ENCODE data around the gene PGF. TPM values are rescaled to one million over a fixed set of nuclear protein-coding genes. Genes with fewer than 3 reads are reported as not detected.

Gene PGF
- total RNA-seq, 3 donors from 2014 or later = 0.96 to 3.1 (median 2.3) TPM

- H3K9me3 ChIP-seq = no peaks in the 10 kb centered on the region
- DNase-seq (no peak), ATAC-seq (no peak)
- no peak for TF ChIP-seq CTCF (IDR thresholded peaks at IDR 0.05)
- no peaks in the 10 kb centered on the region for H3K4me1 ChIP-seq (ENCODE audit: low read depth)
- H3K36me3 ChIP-seq (ENCODE audit: low read depth) = peaks cover 41% of the 10 kb centered on the region
- intact Hi-C loops (cut with DNase I, micrococcal nuclease) = no loop called here
- H3K4me3 ChIP-seq = no peak overlapping the region
Measured at GRCh38 chr14:74897642-74898041, 57.8 kb downstream of the PGF start.

GRCh38 chr14:74896400-74896799 is 59.0 kb downstream of the PGF start:
- no peaks in the 10 kb centered on the region for H3K4me1 ChIP-seq (ENCODE audit: low read depth)
- no peak for ATAC-seq
- peaks cover 37% of the 10 kb centered on the region for H3K36me3 ChIP-seq (ENCODE audit: low read depth)
- TF ChIP-seq CTCF (IDR thresholded peaks at IDR 0.05) = no peak
- H3K9me3 ChIP-seq = no peaks in the 10 kb centered on the region
- DNase-seq = no peak
- no peak overlapping the region for H3K4me3 ChIP-seq
- intact Hi-C loops (cut with DNase I, micrococcal nuclease) = no loop called here

- DNase-seq (no peak), ATAC-seq (peak; percentile 31)
- Histone ChIP-seq H3K36me3 (ENCODE audit: low read depth) (peaks cover 33% of the 10 kb centered on the region), H3K9me3 (no peaks in the 10 kb centered on the region), H3K4me1 (ENCODE audit: low read depth) (no peaks in the 10 kb centered on the region), H3K4me3 (no peak overlapping the region)
- intact Hi-C loops (cut with DNase I, micrococcal nuclease) = no loop called here
- no peak for TF ChIP-seq CTCF (IDR thresholded peaks at IDR 0.05)
Measured at GRCh38 chr14:74893614-74894091, 61.7 kb downstream of the PGF start.

GRCh38 chr14:74892745-74893144 is 62.7 kb downstream of the PGF start:
- no peak for TF ChIP-seq CTCF (IDR thresholded peaks at IDR 0.05)
- intact Hi-C loops (cut with DNase I, micrococcal nuclease) = no loop called here
- no peak for DNase-seq
- no peak for ATAC-seq
- peaks cover 30% of the 10 kb centered on the region for H3K36me3 ChIP-seq (ENCODE audit: low read depth)
- H3K4me3 ChIP-seq = no peak overlapping the region
- H3K4me1 ChIP-seq (ENCODE audit: low read depth) = peaks cover 8% of the 10 kb centered on the region
- H3K9me3 ChIP-seq = no peaks in the 10 kb centered on the region

- peaks cover 12% of the 10 kb centered on the region for H3K4me1 ChIP-seq (ENCODE audit: low read depth)
- H3K9me3 ChIP-seq = no peaks in the 10 kb centered on the region
- peaks cover 30% of the 10 kb centered on the region for H3K36me3 ChIP-seq (ENCODE audit: low read depth)
- H3K4me3 ChIP-seq = no peak overlapping the region
- DNase-seq (no peak), ATAC-seq (no peak)
- no peak for TF ChIP-seq CTCF (IDR thresholded peaks at IDR 0.05)
- intact Hi-C loops (cut with DNase I, micrococcal nuclease) = no loop called here
Measured at GRCh38 chr14:74891870-74892269, 63.5 kb downstream of the PGF start.

Other genes starting within 250 kb of the PGF start
- 10 to 100 TPM; 39.9 to 60.1 (median 42.2) TPM for gene AREL1, start 242.5 kb downstream of the PGF start, total RNA-seq
- 10 to 100 TPM; 31.7 to 46.5 (median 43.0) TPM for gene FCF1, start 242.5 kb downstream of the PGF start, total RNA-seq
- 10 to 100 TPM; 42.1 to 59.7 (median 48.9) TPM for gene YLPM1, start 192.3 kb downstream of the PGF start, total RNA-seq
- gene PROX2, start 79.5 kb downstream of the PGF start, total RNA-seq = under 1 TPM in 2 of 3 donors, not detected in 1; 0.07 to 0.09 TPM
- gene DLST, start 73.7 kb downstream of the PGF start, total RNA-seq = 100 to 1,000 TPM; 106 to 125 (median 121) TPM
- gene RPS6KL1, start 32.3 kb downstream of the PGF start, total RNA-seq = 10 to 100 TPM in 2 of 3 donors, 1 to 10 TPM in 1; 7.7 to 12.7 (median 11.5) TPM
- 10 to 100 TPM; 40.6 to 50.9 (median 46.3) TPM for gene EIF2B2, start 47.3 kb upstream of the PGF start, total RNA-seq
- 10 to 100 TPM; 22.2 to 40.8 (median 26.2) TPM for gene MLH3, start 95.9 kb upstream of the PGF start, total RNA-seq
- 10 to 100 TPM; 18.5 to 26.5 (median 20.3) TPM for gene ACYP1, start 108.4 kb upstream of the PGF start, total RNA-seq
- gene ZC2HC1C, start 114.0 kb upstream of the PGF start, total RNA-seq = 1 to 10 TPM; 4.0 to 4.8 (median 4.7) TPM
- gene NEK9, start 171.5 kb upstream of the PGF start, total RNA-seq = 100 to 1,000 TPM in 1 of 3 donors, 10 to 100 TPM in 2; 44.7 to 104 (median 49.9) TPM
- 100 to 1,000 TPM; 223 to 411 (median 317) TPM for gene TMED10, start 221.0 kb upstream of the PGF start, total RNA-seq